Large intestine (tissue), 3 donors: ENCODE data around the gene NLK. TPM values are rescaled to one million over a fixed set of nuclear protein-coding genes. Genes with fewer than 3 reads are reported as not detected.
"Not testable (repeated sequence)": the region's sequence is repeated elsewhere in the genome, so short reads cannot be mapped to it uniquely, and the experiment has no call there.

Source experiments
- DNase-seq, 2 donors: peaks; one replicate each; pipeline versions ENCODE4 v3.0.0 to v3.0.0-alpha.2; 2013
- H3K27ac ChIP-seq: one replicate; pipeline ENCODE4 v1.5.1; 2013; ENCODE audit warnings: low read length
- H3K27me3 ChIP-seq: 2 replicates; pipeline ENCODE4 v1.6.1; 2013; ENCODE audit warnings: low read length; ENCODE audit not compliant: control insufficient read depth, insufficient read depth
- H3K36me3 ChIP-seq: 2 replicates; pipeline ENCODE4 v1.6.1; 2013; ENCODE audit warnings: low read length; ENCODE audit not compliant: control insufficient read depth, insufficient read depth
- H3K4me1 ChIP-seq: one replicate; pipeline ENCODE4 v1.6.1; 2013; ENCODE audit warnings: low read length; ENCODE audit not compliant: control insufficient read depth, insufficient read depth
- H3K4me3 ChIP-seq: one replicate; pipeline ENCODE4 v1.5.1; 2013; ENCODE audit warnings: low read length
- H3K9me3 ChIP-seq: one replicate; pipeline ENCODE4 v1.6.1; 2013; ENCODE audit warnings: mild to moderate bottlenecking, low read depth, low read length, moderate library complexity; ENCODE audit not compliant: control insufficient read depth
- WGBS: methylation state at CpG from one replicate; pipeline ENCODE4 v1.1.5; 2013; ENCODE audit warnings: low lambda C conversion rate; ENCODE audit not compliant: insufficient coverage; 5-methylcytosine and 5-hydroxymethylcytosine counted together
- polyA plus RNA-seq: library from polyadenylated mRNA; unstranded; fragments of 120-200 nt; gene quantifications from one replicate; pipeline ENCODE4 v1.2.1, GENCODE V29; 2013

NLK gene
- polyA plus RNA-seq, 1 donor = 13.9 TPM

DNA sequence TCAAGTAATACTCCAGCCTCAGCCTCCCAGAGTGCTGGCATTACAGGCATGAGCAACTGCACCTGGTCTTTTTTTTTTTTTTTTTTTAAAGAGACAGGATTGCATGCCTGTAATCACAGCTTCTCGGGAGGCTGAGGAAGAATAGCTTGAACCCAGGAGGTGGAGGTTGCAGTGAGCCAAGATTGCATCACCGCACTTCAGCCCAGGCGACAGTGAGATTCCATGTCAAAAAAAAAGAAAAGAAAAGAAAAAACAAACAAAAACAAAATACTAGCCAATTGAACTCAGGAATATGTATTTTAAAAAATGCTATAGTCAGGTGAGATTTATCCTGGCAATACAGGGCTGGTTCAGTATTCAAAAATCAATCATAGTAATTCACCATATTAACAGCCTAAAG is 158.8 kb downstream of the NLK start:
- no peak overlapping the region for H3K27ac ChIP-seq
- H3K9me3 ChIP-seq = no peaks in the 10 kb centered on the region
- 100% methylated on average over 1 of the region's 3 CpGs for WGBS
- no peaks in the 10 kb centered on the region for H3K27me3 ChIP-seq
- no peak overlapping the region for H3K4me3 ChIP-seq
- H3K36me3 ChIP-seq = peaks cover 2% of the 10 kb centered on the region
- DNase-seq = no peak
- H3K4me1 ChIP-seq = no peaks in the 10 kb centered on the region

DNA sequence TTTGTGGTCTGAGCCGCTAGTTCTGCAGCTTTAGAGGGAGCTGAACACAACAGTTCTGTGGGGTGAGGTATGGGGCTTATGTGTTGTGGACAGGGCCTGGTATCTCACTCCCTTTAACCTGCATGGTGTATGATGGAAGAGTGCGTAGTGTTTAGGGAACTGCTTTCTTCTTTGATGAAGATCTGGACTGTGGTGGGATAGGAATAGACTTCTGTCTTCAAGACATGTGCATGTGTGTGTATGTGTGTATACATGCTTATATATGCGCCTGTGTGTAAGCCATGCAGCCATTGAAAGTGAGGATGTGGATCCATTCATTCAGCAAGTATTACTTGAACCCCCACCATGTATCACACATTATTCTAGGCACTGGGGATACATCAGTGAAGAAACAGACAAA is 161.8 kb downstream of the NLK start:
- no peaks in the 10 kb centered on the region for H3K4me1 ChIP-seq
- H3K9me3 ChIP-seq = no peaks in the 10 kb centered on the region
- H3K27me3 ChIP-seq = no peaks in the 10 kb centered on the region
- H3K36me3 ChIP-seq = no peaks in the 10 kb centered on the region
- H3K27ac ChIP-seq = no peak overlapping the region
- DNase-seq = no peak
- no CpG with 5 or more reads among the region's 3 CpGs for WGBS
- no peak overlapping the region for H3K4me3 ChIP-seq

GRCh38 chr17:28204751-28205150 is 162.3 kb downstream of the NLK start:
- WGBS = no CpG with 5 or more reads among the region's 1 CpG
- H3K36me3 ChIP-seq = no peaks in the 10 kb centered on the region
- H3K9me3 ChIP-seq = no peaks in the 10 kb centered on the region
- H3K27ac ChIP-seq = no peak overlapping the region
- DNase-seq = no peak
- no peaks in the 10 kb centered on the region for H3K4me1 ChIP-seq
- H3K27me3 ChIP-seq = no peaks in the 10 kb centered on the region
- no peak overlapping the region for H3K4me3 ChIP-seq

DNA sequence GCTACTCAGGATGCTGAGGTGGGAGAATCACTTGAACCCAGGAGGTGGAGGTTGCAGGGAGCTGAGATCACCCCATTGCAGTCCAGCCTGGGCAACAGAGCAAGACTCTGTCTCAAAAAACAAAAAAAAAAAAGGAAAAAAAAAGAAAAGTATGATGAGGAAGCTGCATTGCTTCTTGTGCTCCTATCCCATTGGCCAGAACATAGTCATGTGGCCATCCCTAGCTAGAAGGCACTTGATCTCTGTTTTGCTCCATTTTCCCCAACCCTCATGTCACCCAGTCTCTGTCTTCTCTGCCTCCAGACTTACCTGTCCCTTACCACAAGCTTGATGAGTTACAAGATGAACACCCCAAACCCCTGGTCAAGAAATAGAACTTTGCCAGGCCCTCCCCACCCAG is 163.8 kb downstream of the NLK start:
- Histone ChIP-seq H3K9me3 (no peaks in the 10 kb centered on the region), H3K4me1 (no peaks in the 10 kb centered on the region), H3K27me3 (no peaks in the 10 kb centered on the region), H3K27ac (no peak overlapping the region), H3K4me3 (no peak overlapping the region), H3K36me3 (no peaks in the 10 kb centered on the region)
- DNase-seq = no peak

DNA sequence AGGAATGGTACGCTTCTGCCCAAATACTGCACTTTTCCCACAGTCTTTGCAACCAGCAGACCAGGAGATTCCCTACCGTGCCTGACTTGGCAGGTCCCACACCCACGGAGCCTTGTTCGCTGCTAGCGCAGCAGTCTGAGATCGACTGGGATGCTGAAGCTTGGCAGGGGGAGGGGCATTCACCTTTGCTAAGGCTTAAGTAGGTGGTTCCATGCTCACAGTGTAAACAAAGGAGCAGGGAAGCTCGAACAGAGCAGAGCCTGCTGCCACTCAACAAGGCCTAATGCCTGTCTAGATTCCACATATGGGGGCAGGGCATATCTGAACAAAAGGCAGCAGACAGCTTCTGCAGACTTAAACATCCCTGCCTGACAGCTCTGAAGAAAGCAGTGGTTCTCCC is 169.3 kb downstream of the NLK start:
- no peaks in the 10 kb centered on the region for H3K4me1 ChIP-seq
- no peaks in the 10 kb centered on the region for H3K9me3 ChIP-seq
- DNase-seq = no peak
- no peak overlapping the region for H3K4me3 ChIP-seq
- no peak overlapping the region for H3K27ac ChIP-seq
- no CpG with 5 or more reads among the region's 7 CpGs for WGBS
- no peaks in the 10 kb centered on the region for H3K27me3 ChIP-seq
- no peaks in the 10 kb centered on the region for H3K36me3 ChIP-seq

DNA sequence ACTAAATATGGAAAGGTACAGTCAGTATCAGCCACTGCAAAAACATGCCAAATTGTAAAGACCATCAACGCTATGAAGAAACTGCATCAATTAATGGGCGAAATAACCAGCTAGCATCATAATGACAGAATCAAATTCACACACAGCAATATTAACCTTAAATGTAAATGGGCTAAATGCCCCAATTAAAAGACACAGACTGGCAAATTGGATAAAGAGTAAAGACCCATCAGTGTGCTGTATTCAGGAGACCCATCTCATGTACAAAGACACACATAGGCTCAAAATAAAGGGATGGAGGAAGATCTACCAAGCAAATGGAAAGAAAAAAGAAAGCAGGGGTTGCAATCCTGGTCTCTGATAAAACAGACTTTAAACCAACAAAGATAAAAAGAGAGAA is 171.1 kb downstream of the NLK start:
- H3K4me3 ChIP-seq, H3K36me3 ChIP-seq, H3K9me3 ChIP-seq, H3K27me3 ChIP-seq, DNase-seq, H3K4me1 ChIP-seq, H3K27ac ChIP-seq: not testable (repeated sequence)
- WGBS = 100% methylated on average over 2 of the region's 2 CpGs

GRCh38 chr17:28216052-28216451 is 173.6 kb downstream of the NLK start:
- no peak overlapping the region for H3K27ac ChIP-seq
- no peaks in the 10 kb centered on the region for H3K4me1 ChIP-seq
- no peaks in the 10 kb centered on the region for H3K9me3 ChIP-seq
- no peaks in the 10 kb centered on the region for H3K27me3 ChIP-seq
- WGBS = no CpG with 5 or more reads among the region's 3 CpGs
- no peaks in the 10 kb centered on the region for H3K36me3 ChIP-seq
- DNase-seq = no peak
- no peak overlapping the region for H3K4me3 ChIP-seq

DNA sequence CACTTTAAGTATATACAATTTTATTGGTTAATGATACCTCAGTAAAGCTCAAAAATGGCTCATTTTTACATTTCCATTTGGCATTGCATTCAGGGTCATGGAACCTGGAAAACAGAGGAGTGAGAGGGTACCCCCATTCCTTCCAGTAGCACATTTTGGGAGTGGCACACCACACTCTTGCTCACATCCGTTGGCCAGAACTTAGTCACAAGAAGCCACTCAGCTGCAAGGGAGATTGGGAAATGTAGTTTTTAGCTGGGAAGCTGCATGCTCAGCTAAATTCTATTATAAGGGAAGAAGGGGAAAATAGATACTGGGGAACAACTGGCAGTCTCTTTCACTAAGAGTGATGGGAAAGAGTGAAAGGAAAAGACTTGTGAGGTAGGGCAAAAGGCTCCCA is 174.1 kb downstream of the NLK start:
- H3K4me3 ChIP-seq = no peak overlapping the region
- H3K36me3 ChIP-seq = no peaks in the 10 kb centered on the region
- WGBS = no CpG with 5 or more reads among the region's 1 CpG
- DNase-seq = no peak
- no peaks in the 10 kb centered on the region for H3K27me3 ChIP-seq
- no peaks in the 10 kb centered on the region for H3K9me3 ChIP-seq
- H3K4me1 ChIP-seq = no peaks in the 10 kb centered on the region
- H3K27ac ChIP-seq = no peak overlapping the region

DNA sequence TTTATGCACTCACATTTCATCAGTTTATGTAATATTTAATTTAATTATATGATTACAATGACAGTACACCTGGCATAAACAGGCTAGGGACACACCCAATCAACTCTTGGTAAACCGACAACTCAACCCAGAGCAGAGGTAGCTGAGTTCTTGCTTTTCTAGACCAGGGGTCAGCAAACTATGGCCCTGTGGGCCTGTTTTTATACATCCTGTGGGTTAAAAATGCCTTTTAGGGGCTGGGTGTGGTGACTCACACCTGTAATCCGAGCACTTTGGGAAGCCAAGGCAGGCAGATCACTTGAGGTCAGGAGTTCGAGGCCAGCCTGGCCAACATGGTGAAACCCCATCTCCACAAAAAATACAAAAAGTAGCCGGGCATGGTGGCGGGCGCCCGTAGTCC is 177.3 kb downstream of the NLK start:
- no peak overlapping the region for H3K27ac ChIP-seq
- H3K4me3 ChIP-seq = no peak overlapping the region
- H3K27me3 ChIP-seq = no peaks in the 10 kb centered on the region
- WGBS = no CpG with 5 or more reads among the region's 7 CpGs
- H3K4me1 ChIP-seq = no peaks in the 10 kb centered on the region
- no peaks in the 10 kb centered on the region for H3K36me3 ChIP-seq
- peaks cover 4% of the 10 kb centered on the region for H3K9me3 ChIP-seq
- DNase-seq = no peak

- Histone ChIP-seq H3K4me3 (no peak overlapping the region), H3K4me1 (peaks cover under 1% of the 10 kb centered on the region), H3K9me3 (peaks cover 4% of the 10 kb centered on the region), H3K27me3 (peaks cover 5% of the 10 kb centered on the region), H3K27ac (no peak overlapping the region), H3K36me3 (no peaks in the 10 kb centered on the region)
- no peak for DNase-seq
- no CpG with 5 or more reads among the region's 4 CpGs for WGBS
These were observed 179.4 kb downstream of the NLK start for GRCh38 chr17:28221751-28222414.

DNA sequence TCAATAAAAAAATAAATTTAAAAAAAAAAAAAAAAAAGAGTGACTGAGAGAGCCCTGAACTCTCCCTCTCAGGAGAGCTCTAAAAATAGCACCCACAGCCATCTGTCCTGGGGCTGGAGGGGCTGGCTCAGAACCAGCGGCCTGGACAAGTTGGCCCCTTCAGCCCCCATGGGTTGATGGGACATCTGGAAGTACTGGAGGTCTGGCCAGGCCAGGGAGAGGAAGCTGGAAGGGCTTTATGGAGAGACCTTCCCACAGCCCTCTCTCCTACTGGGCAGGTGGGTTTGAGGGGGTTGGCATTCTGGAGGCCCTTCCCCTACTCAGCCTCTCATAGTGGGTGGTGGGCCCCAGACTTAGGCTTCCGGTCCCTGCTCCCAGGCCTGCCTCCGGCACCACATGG is 182.8 kb downstream of the NLK start:
- Histone ChIP-seq H3K9me3 (peaks cover 8% of the 10 kb centered on the region), H3K27ac (no peak overlapping the region)
- no CpG with 5 or more reads among the region's 3 CpGs for WGBS

More for the DNA sequence above, 182.8 kb downstream of the NLK start:
- H3K36me3 ChIP-seq = no peaks in the 10 kb centered on the region
- peaks cover 5% of the 10 kb centered on the region for H3K4me1 ChIP-seq
- DNase-seq = no peak
- no peak overlapping the region for H3K4me3 ChIP-seq
- peaks cover 36% of the 10 kb centered on the region for H3K27me3 ChIP-seq
